GM23338 (cell line): ENCODE data around the gene PPDPF. TPM values are rescaled to one million over a fixed set of nuclear protein-coding genes. Genes with fewer than 3 reads are reported as not detected.

Experiments used
- EZH2 ChIP-seq: fragments of 200-600 bp; sonication (generic); IDR thresholded peaks from one replicate; pipeline ENCODE4 v1.8.0; 2017; ENCODE audit warnings: antibody characterized with exemption, mild to moderate bottlenecking, low read depth; ENCODE audit not compliant: unreplicated experiment
- REST ChIP-seq: IDR thresholded peaks from one replicate; pipeline ENCODE4 v1.6.1; 2018; ENCODE audit warnings: antibody characterized with exemption; ENCODE audit not compliant: unreplicated experiment
- polyA plus RNA-seq: library from polyadenylated mRNA; unstranded; fragments of >200 nt; fragmentation: Nextera tagmentation; extraction: Ambion mirVana; gene quantifications from 2 replicates; pipeline ENCODE4 v1.2.1, GENCODE V29; 2016
- total RNA-seq: library from RNA; depleted of rRNA; stranded (reverse); fragments of >200 nt; shearing (Covaris generic); gene quantifications from 2 replicates; pipeline ENCODE4 v1.2.3, GENCODE V29; 2014
- TF ChIP-seq, protein P1 (sequence below): fragments of 250-450 bp; sonication (Bioruptor Pico); IDR thresholded peaks from 2 replicates; pipeline ENCODE4 v1.5.0; 2020; ENCODE audit warnings: mild to moderate bottlenecking, moderate library complexity

Gene PPDPF
- total and polyA plus RNA-seq, 2 experiments from 2014 or later, result 83.9 to 141 TPM

GRCh38 chr20:63562461-63563224 is 42.1 kb downstream of the PPDPF start (continued):
- TF ChIP-seq, protein P1, sequence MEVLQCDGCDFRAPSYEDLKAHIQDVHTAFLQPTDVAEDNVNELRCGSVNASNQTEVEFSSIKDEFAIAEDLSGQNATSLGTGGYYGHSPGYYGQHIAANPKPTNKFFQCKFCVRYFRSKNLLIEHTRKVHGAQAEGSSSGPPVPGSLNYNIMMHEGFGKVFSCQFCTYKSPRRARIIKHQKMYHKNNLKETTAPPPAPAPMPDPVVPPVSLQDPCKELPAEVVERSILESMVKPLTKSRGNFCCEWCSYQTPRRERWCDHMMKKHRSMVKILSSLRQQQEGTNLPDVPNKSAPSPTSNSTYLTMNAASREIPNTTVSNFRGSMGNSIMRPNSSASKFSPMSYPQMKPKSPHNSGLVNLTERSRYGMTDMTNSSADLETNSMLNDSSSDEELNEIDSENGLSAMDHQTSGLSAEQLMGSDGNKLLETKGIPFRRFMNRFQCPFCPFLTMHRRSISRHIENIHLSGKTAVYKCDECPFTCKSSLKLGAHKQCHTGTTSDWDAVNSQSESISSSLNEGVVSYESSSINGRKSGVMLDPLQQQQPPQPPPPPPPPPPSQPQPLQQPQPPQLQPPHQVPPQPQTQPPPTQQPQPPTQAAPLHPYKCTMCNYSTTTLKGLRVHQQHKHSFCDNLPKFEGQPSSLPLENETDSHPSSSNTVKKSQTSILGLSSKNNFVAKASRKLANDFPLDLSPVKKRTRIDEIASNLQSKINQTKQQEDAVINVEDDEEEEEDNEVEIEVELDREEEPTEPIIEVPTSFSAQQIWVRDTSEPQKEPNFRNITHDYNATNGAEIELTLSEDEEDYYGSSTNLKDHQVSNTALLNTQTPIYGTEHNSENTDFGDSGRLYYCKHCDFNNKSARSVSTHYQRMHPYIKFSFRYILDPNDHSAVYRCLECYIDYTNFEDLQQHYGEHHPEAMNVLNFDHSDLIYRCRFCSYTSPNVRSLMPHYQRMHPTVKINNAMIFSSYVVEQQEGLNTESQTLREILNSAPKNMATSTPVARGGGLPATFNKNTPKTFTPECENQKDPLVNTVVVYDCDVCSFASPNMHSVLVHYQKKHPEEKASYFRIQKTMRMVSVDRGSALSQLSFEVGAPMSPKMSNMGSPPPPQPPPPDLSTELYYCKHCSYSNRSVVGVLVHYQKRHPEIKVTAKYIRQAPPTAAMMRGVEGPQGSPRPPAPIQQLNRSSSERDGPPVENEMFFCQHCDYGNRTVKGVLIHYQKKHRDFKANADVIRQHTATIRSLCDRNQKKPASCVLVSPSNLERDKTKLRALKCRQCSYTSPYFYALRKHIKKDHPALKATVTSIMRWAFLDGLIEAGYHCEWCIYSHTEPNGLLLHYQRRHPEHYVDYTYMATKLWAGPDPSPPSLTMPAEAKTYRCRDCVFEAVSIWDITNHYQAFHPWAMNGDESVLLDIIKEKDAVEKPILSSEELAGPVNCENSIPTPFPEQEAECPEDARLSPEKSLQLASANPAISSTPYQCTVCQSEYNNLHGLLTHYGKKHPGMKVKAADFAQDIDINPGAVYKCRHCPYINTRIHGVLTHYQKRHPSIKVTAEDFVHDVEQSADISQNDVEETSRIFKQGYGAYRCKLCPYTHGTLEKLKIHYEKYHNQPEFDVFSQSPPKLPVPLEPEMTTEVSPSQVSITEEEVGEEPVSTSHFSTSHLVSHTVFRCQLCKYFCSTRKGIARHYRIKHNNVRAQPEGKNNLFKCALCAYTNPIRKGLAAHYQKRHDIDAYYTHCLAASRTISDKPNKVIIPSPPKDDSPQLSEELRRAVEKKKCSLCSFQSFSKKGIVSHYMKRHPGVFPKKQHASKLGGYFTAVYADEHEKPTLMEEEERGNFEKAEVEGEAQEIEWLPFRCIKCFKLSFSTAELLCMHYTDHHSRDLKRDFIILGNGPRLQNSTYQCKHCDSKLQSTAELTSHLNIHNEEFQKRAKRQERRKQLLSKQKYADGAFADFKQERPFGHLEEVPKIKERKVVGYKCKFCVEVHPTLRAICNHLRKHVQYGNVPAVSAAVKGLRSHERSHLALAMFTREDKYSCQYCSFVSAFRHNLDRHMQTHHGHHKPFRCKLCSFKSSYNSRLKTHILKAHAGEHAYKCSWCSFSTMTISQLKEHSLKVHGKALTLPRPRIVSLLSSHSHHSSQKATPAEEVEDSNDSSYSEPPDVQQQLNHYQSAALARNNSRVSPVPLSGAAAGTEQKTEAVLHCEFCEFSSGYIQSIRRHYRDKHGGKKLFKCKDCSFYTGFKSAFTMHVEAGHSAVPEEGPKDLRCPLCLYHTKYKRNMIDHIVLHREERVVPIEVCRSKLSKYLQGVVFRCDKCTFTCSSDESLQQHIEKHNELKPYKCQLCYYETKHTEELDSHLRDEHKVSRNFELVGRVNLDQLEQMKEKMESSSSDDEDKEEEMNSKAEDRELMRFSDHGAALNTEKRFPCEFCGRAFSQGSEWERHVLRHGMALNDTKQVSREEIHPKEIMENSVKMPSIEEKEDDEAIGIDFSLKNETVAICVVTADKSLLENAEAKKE, result no peak
- TF ChIP-seq REST, result no peak
- TF ChIP-seq EZH2, result no peak
